ENCODE results near the gene FEZ2.

DNA sequence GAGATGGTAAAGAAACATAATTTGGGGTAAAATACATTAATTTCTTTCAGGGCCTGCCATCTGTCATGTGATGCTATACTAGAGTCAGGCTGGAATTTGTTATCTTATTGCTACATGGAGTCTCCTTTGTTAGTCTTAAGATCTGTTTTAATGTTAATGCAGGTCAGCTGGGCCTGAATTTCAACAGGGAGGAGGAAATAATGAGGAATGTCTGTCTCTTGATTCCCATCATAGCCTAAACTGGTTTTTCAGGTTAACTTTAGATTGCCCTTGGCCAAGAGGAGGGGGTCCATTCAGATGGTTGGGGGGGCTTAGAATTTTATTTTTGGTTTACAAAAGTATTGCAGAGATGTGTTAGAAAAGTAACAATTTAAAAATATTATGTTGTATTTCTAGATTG, 19.0 kb upstream of the FEZ2 start:
- TF ChIP-seq POLR2A (IDR thresholded peaks at IDR 0.05; ENCODE audit: control extremely low read depth in 1 of 2, low read depth in 2 of 2, low read length in 2 of 2), result no peak
- TF ChIP-seq, protein P1, sequence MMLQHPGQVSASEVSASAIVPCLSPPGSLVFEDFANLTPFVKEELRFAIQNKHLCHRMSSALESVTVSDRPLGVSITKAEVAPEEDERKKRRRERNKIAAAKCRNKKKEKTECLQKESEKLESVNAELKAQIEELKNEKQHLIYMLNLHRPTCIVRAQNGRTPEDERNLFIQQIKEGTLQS (IDR thresholded peaks at IDR 0.05; ENCODE audit: insufficient read depth, low read depth, low read length), result no peak
- TF ChIP-seq JUND (IDR thresholded peaks at IDR 0.05; ENCODE audit: low read length), result no peak
- TF ChIP-seq, protein P2, sequence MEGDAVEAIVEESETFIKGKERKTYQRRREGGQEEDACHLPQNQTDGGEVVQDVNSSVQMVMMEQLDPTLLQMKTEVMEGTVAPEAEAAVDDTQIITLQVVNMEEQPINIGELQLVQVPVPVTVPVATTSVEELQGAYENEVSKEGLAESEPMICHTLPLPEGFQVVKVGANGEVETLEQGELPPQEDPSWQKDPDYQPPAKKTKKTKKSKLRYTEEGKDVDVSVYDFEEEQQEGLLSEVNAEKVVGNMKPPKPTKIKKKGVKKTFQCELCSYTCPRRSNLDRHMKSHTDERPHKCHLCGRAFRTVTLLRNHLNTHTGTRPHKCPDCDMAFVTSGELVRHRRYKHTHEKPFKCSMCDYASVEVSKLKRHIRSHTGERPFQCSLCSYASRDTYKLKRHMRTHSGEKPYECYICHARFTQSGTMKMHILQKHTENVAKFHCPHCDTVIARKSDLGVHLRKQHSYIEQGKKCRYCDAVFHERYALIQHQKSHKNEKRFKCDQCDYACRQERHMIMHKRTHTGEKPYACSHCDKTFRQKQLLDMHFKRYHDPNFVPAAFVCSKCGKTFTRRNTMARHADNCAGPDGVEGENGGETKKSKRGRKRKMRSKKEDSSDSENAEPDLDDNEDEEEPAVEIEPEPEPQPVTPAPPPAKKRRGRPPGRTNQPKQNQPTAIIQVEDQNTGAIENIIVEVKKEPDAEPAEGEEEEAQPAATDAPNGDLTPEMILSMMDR (IDR thresholded peaks at IDR 0.05; ENCODE audit: control extremely low read depth in 1 of 3, insufficient read depth in 1 of 3, low read depth in 1 of 3, low read length in 3 of 3), result no peak
- TF ChIP-seq YY1 (IDR thresholded peaks at IDR 0.05; ENCODE audit: low read depth, low read length), result peak; percentile 5; the same call in 1 of the 2 replicates
- TF ChIP-seq RBBP5 (IDR thresholded peaks at IDR 0.05; ENCODE audit: borderline replicate concordance, low read depth, low read length), result no peak
- TF ChIP-seq RNF2 (IDR thresholded peaks at IDR 0.05; ENCODE audit: borderline replicate concordance, low read depth, low read length, missing control alignments, poor library complexity, severe bottlenecking), result no peak
- no peak for TF ChIP-seq KDM1A (IDR thresholded peaks at IDR 0.05; ENCODE audit: borderline replicate concordance, low read length)
- TF ChIP-seq, protein P3, sequence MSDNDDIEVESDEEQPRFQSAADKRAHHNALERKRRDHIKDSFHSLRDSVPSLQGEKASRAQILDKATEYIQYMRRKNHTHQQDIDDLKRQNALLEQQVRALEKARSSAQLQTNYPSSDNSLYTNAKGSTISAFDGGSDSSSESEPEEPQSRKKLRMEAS (IDR thresholded peaks at IDR 0.05), result no peak
